Cardiac fibroblast (primary cell): ENCODE data around the gene CCP110.

Experiments used
- DNase-seq, 2 donors: peaks; one replicate each; pipeline versions ENCODE4 v3.0.0 to v3.0.0-alpha.2; 2010; ENCODE audit warnings: low read depth in 2 of 2
- H3K4me3 ChIP-seq, 2 donors: replicated peaks in 1 of 2; 1 replicate in 1 of 2; 2 replicates in 1 of 2; pipeline ENCODE4 v1.5.1; 2011; ENCODE audit warnings: low read depth in 2 of 2, low read length in 2 of 2, mild to moderate bottlenecking in 2 of 2, moderate library complexity in 1 of 2
- TF ChIP-seq, protein P1 (sequence below): IDR thresholded peaks from one replicate; pipeline ENCODE4 v1.5.1; 2011; ENCODE audit warnings: low read depth, mild to moderate bottlenecking, low read length, inconsistent platforms

The CCP110 gene

DNA sequence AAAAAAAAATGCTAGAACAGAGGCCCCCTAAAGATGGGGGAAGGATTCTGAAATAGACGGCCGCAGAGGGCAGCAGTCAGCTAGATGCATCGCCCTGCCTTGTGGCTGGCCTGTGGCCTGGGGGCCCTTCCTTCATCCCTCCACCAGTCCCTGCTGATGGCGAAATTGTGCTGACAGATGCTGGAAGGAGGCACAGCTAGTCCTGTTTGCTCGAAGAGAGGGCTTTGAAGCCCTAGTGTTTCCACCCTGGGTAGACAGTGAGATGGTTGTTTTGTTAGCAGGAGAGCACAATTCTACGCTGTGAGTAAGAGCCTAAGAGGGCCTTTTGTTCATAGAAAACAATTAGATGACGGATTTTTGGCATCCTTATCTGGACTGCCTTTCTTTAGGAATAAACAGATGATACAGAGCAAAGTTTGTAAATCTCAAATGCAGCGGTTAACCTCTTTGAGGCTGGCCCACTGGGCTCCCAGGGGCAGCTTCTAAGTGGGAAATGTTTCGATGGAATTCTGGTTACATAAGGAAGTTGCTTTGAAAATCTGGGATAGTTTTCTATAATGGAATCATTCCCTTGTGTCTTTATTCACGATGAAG lies 54.7 kb downstream of the CCP110 start:
- DNase-seq, result peak; percentile 20 to 64
- no peak overlapping the region for H3K4me3 ChIP-seq
- TF ChIP-seq, protein P1, sequence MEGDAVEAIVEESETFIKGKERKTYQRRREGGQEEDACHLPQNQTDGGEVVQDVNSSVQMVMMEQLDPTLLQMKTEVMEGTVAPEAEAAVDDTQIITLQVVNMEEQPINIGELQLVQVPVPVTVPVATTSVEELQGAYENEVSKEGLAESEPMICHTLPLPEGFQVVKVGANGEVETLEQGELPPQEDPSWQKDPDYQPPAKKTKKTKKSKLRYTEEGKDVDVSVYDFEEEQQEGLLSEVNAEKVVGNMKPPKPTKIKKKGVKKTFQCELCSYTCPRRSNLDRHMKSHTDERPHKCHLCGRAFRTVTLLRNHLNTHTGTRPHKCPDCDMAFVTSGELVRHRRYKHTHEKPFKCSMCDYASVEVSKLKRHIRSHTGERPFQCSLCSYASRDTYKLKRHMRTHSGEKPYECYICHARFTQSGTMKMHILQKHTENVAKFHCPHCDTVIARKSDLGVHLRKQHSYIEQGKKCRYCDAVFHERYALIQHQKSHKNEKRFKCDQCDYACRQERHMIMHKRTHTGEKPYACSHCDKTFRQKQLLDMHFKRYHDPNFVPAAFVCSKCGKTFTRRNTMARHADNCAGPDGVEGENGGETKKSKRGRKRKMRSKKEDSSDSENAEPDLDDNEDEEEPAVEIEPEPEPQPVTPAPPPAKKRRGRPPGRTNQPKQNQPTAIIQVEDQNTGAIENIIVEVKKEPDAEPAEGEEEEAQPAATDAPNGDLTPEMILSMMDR, result no peak

DNA sequence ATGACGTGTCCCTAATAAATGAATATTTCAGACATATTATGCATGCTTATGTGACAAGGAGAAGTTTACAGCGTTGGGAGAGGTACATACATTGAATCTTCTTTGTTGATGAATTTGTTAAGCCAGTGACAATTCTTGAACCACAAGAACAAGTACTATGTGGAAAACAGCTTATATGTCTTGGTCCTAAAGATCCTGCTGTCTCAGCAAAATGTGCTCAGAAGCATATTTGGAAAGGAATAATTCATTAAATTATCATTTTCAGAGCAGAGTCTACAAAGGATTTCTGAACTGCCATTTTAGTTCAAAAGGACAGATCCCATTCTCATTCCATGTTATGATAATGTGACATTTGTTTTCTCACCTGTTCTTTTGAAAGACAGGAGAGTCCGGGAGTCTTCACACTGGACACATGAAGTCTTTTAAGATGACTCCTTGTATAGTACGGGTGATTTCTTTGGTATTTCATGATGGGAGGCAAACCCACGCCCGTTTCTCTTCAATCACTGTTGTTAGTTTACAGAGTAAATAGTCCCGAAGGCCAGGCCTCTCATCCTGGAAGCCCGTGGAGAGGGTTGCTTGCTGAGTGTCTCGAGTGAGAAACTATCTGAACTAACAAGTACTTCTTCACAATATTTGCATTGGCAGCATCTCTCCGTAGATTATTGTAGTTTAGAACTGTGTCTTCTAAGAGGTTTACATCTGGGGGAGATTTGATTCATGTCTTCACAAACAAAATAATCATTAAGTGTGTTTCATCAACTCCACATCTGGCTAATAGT lies 58.5 kb downstream of the CCP110 start:
- no peak overlapping the region for H3K4me3 ChIP-seq
- TF ChIP-seq, protein P1, result no peak
- no peak for DNase-seq

DNA sequence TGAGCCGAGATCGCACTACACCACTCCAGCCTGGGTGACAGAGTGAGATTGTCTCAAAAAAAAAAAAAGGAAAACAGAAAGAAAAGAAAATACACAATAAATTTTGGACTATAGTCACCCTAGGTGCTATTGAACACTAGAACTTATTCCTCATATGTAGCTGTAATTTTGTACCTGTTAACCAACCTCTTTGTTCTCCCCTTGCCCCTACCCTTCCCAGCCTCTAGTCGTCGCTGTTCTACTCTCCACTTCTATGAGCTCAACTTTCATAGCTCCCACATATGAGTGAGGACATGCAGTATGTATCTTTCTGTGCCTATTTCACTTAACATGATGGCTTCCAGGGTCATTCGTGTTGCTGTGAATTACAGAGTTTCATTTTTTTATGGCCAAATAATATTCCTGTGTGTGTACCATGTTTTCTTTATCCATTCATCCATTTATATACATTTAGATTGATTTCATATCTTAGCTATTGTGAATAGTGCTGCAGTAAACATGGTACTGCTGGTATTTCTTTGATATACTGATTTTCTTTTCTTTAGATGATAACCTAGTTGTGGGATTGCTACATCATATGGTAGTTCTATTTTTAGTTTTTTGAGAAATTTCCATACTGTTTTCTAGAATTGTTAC lies 60.0 kb downstream of the CCP110 start:
- TF ChIP-seq, protein P1, result peak; percentile 97
- DNase-seq, result peak; percentile 69 to 76
- no peak overlapping the region for H3K4me3 ChIP-seq

DNA sequence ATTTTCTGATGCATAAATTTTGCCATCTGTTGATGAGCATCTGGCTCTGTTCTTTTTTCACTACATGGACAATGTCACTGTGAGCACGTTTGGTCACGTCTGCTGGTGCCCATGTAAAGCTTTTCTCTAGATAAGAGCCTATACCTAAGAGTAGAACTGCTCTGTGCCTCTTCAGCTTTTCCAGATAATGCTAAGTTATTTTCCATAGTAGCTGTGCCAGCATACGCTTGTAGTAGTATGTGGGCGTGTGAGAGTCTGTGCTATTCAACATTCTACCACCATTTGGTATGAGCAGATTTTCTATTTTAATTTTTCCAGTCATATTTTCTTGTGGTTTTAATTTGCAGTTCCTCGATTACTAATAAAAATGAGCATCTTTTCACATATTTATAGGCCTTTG lies 64.9 kb downstream of the CCP110 start:
- TF ChIP-seq, protein P1, result no peak
- peak in 1 of 2 donors; percentile 39 for DNase-seq
- no peak overlapping the region for H3K4me3 ChIP-seq

DNA sequence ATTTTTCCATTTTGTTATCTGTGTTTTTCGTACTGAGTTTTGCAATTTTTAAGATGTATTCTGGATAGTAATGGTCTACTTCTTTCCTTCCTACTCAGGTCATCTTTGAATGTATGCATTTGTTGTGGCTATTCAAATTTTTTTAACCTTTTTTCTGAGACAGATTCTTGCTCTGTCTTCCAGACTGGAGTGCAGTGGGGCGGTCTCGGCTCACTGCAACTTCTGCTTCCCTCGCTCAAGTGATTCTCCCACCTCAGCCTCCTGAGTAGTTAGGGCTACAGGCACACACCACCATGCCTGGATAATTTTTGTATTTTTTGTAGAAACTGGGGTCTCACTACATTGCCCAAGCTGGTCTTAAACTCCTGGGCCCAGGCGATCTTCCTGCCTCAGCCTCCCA lies 65.4 kb downstream of the CCP110 start:
- no peak overlapping the region for H3K4me3 ChIP-seq
- no peak for DNase-seq
- TF ChIP-seq, protein P1, result no peak

DNA sequence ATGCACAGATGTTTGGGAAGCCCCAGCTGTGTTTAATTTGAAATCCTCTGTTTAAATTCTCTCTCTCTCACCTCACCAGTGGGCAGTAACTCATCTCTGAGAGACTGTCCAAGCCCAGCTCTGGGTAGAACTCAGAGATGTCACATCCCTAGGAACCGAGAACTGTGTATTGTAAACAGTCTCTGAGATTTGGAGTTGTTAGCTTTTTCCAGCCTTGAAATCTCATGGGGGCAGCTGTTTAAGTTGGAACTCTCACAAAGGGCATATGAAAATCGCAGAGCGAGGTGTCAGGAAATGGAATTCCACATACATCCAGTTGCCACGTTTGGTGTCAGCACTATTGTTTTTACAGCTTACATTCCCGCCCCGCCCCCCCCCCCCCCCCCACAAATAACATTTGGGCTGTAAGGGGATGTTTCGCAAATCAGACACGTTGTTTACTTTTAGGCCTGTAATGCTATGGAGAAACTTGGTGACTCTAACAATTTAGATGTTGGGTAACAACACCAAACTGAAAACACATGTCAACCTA lies 66.1 kb downstream of the CCP110 start:
- peak; percentile 78 to 94 for DNase-seq
- no peak overlapping the region for H3K4me3 ChIP-seq
- TF ChIP-seq, protein P1, result no peak
